HepG2 (cell line): ENCODE measurements around the gene CSNK1D. TPM values are rescaled to one million over a fixed set of nuclear protein-coding genes. Genes with fewer than 3 reads are reported as not detected.

Source experiments
- ATAC-seq: fragments of 200-7000 bp; cut with Tn5 transposase; 3 replicates; pipeline ENCODE4 v1.9.1; 2020; ENCODE audit warnings: mild to moderate bottlenecking, moderate library complexity
- BruUV-seq: library from RNA; stranded (reverse); fragments of 400-500 nt; replicated peaks from 2 replicates; lab custom pipeline; 2021; lab: Mats Ljungman, UMichigan
- CTCF ChIA-PET: fragments of 300-600 bp; formaldehyde crosslinking; extraction: SDS; loops from one replicate; lab custom pipeline; 2021; ENCODE audit warnings: low total read pairs, inconsistent platforms, low intra/inter-chr PET ratio; lab: Yijun Ruan, JAX
- POLR2A ChIA-PET: fragments of 350-600 bp; sonication (Branson Sonifier 250); formaldehyde crosslinking; loops from one replicate; lab custom pipeline; 2020; ENCODE audit warnings: antibody characterized with exemption, inconsistent platforms; lab: Yijun Ruan, JAX
- DNase-seq: peaks from one replicate; pipeline ENCODE4 v3.0.0-alpha.2; 2015; ENCODE audit warnings: low spot score
- FAIRE-seq: peaks from 3 replicates; lab custom pipeline; 2011; peaks lifted over from hg19 to GRCh38; lab: Jason Lieb, UNC
- H2AFZ ChIP-seq: one replicate; pipeline ENCODE4 v1.6.1; 2011; ENCODE audit warnings: low read length, inconsistent platforms
- H3K27ac ChIP-seq: fragments of 300-600 bp; 3 replicates; pipeline ENCODE4 v1.8.0; 2011; ENCODE audit warnings: mixed run types, mild to moderate bottlenecking, mixed read lengths, low read length, inconsistent platforms; ENCODE audit not compliant: insufficient read depth; ENCODE audit errors: extremely low read length
- H3K27me3 ChIP-seq, 2 experiments: fragments of 200-600 bp in 1 of 2; 2 replicates in 1 of 2; 3 replicates in 1 of 2; pipeline versions ENCODE4 v1.6.0 to v1.8.0; 2011; ENCODE audit warnings: low read length in 2 of 2, mild to moderate bottlenecking in 2 of 2, moderate library complexity in 2 of 2, inconsistent platforms in 1 of 2; ENCODE audit not compliant: insufficient read depth in 2 of 2, control insufficient read depth in 1 of 2
- H3K36me3 ChIP-seq, 2 experiments: fragments of 200-600 bp in 1 of 2; replicated peaks in 1 of 2; 2 replicates in 1 of 2; 3 replicates in 1 of 2; pipeline versions ENCODE4 v1.5.1 to v1.8.0; 2011; ENCODE audit warnings: low read length in 2 of 2, inconsistent platforms in 1 of 2; ENCODE audit not compliant: insufficient read depth in 2 of 2, control insufficient read depth in 1 of 2
- H3K4me1 ChIP-seq: 2 replicates; pipeline ENCODE4 v1.5.1; 2012; ENCODE audit warnings: low read length, inconsistent platforms; ENCODE audit not compliant: insufficient read depth
- H3K4me2 ChIP-seq: 2 replicates; pipeline ENCODE4 v1.6.0; 2011; ENCODE audit warnings: low read depth, low read length, inconsistent platforms
- H3K4me3 ChIP-seq, 3 experiments: fragments of 200-600 bp in 1 of 3; sonication (generic), shearing (Covaris generic) in 1 of 3; replicated peaks in 1 of 3; 2 replicates each; pipeline ENCODE4 v1.5.1; 2011 to 2016; ENCODE audit warnings: low read length in 3 of 3, inconsistent platforms in 2 of 3, low read depth in 2 of 3, mild to moderate bottlenecking in 2 of 3, control low read depth in 1 of 3, mixed read lengths in 1 of 3; ENCODE audit not compliant: insufficient read depth in 1 of 3
- H3K79me2 ChIP-seq: one replicate; pipeline ENCODE4 v1.6.1; 2011; ENCODE audit warnings: low read length, inconsistent platforms; ENCODE audit not compliant: insufficient read depth
- H3K9ac ChIP-seq: 2 replicates; pipeline ENCODE4 v1.6.0; 2011; ENCODE audit warnings: mild to moderate bottlenecking, low read depth, low read length, inconsistent platforms; ENCODE audit not compliant: insufficient read depth
- H3K9me3 ChIP-seq: 2 replicates; pipeline ENCODE4 v1.5.1; 2012; ENCODE audit warnings: mild to moderate bottlenecking, low read length
- H4K20me1 ChIP-seq: 2 replicates; pipeline ENCODE4 v1.6.0; 2011; ENCODE audit warnings: inconsistent platforms, mild to moderate bottlenecking, low read length, moderate library complexity; ENCODE audit not compliant: insufficient read depth
- AGO2 ChIP-seq: fragments of 200-400 bp; formaldehyde crosslinking; optimal IDR thresholded peaks from 2 replicates; pipeline ENCODE3; 2017; ENCODE audit warnings: mild to moderate bottlenecking, low read depth, low read length, moderate library complexity
- AKAP8 ChIP-seq: sonication (generic); formaldehyde crosslinking; IDR thresholded peaks from 2 replicates; pipeline ENCODE4 v1.5.1; 2020; ENCODE audit warnings: mild to moderate bottlenecking, missing genetic modification reagents
- ATF7-NPFF ChIP-seq: sonication (generic); formaldehyde crosslinking; IDR thresholded peaks from 2 replicates; pipeline ENCODE4 v1.8.1; 2023; ENCODE audit warnings: mild to moderate bottlenecking, low read depth, missing genetic modification reagents, moderate library complexity
- BORCS8-MEF2B ChIP-seq: sonication (generic); formaldehyde crosslinking; IDR thresholded peaks from 2 replicates; pipeline ENCODE4 v1.8.0; 2022; ENCODE audit warnings: mild to moderate bottlenecking, missing genetic modification reagents
- CENPX ChIP-seq: sonication (generic); formaldehyde crosslinking; IDR thresholded peaks from 2 replicates; pipeline ENCODE4 v1.9.0; 2021; ENCODE audit warnings: mild to moderate bottlenecking, missing genetic modification reagents, moderate library complexity
- HNRNPL ChIP-seq: fragments of 200-400 bp; formaldehyde crosslinking; IDR thresholded peaks from 2 replicates; pipeline ENCODE4 v1.6.1; 2017; ENCODE audit warnings: mild to moderate bottlenecking, low read depth, low read length
- KLF9 ChIP-seq: IDR thresholded peaks from 2 replicates; pipeline ENCODE4 v1.6.1; 2016; ENCODE audit warnings: low read depth
- MAFG ChIP-seq: sonication (generic); formaldehyde crosslinking; IDR thresholded peaks from 2 replicates; pipeline ENCODE4 v1.5.1; 2020; ENCODE audit warnings: mild to moderate bottlenecking, missing genetic modification reagents
- NFRKB ChIP-seq: fragments of 450-650 bp; IDR thresholded peaks from 2 replicates; pipeline ENCODE4 v1.6.1; 2017
- PAF1 ChIP-seq: IDR thresholded peaks from 2 replicates; pipeline ENCODE4 v1.6.1; 2016; ENCODE audit warnings: missing genetic modification reagents, missing compliant biosample characterization
- RXRA ChIP-seq: sonication (generic); formaldehyde crosslinking; IDR thresholded peaks from 2 replicates; pipeline ENCODE4 v1.5.1; 2020; ENCODE audit warnings: missing genetic modification reagents
- ZBTB33 ChIP-seq: sonication (generic); formaldehyde crosslinking; IDR thresholded peaks from 2 replicates; pipeline ENCODE4 v1.4.0; 2020; ENCODE audit warnings: missing genetic modification reagents
- ZNF235 ChIP-seq: sonication (generic); formaldehyde crosslinking; IDR thresholded peaks from 2 replicates; pipeline ENCODE4 v1.8.1; 2023; ENCODE audit warnings: mild to moderate bottlenecking, missing genetic modification reagents, borderline replicate concordance
- ZNF253 ChIP-seq: sonication (generic); formaldehyde crosslinking; IDR thresholded peaks from 2 replicates; pipeline ENCODE4 v1.8.0; 2022; ENCODE audit warnings: mild to moderate bottlenecking, missing genetic modification reagents, borderline replicate concordance
- ZNF33B ChIP-seq: sonication (generic); formaldehyde crosslinking; IDR thresholded peaks from 2 replicates; pipeline ENCODE4 v1.5.1; 2020; ENCODE audit warnings: mild to moderate bottlenecking, missing genetic modification reagents
- ZNF724P ChIP-seq: sonication (generic); formaldehyde crosslinking; IDR thresholded peaks from 2 replicates; pipeline ENCODE4 v1.8.0; 2022; ENCODE audit warnings: missing genetic modification reagents, borderline replicate concordance
- ZNF749 ChIP-seq: sonication (generic); formaldehyde crosslinking; IDR thresholded peaks from 2 replicates; pipeline ENCODE4 v1.8.0; 2022; ENCODE audit warnings: mild to moderate bottlenecking, missing genetic modification reagents, moderate library complexity, borderline replicate concordance
- WGBS: methylation state at CpG from one replicate; pipeline ENCODE4 v1.1.6; 2017; ENCODE audit warnings: low lambda C conversion rate; 5-methylcytosine and 5-hydroxymethylcytosine counted together
- in situ Hi-C: cut with HindIII; loops from 2 replicates; pipeline ENCODE4 v1.10.0; 2017; ENCODE audit warnings: low pct_unique_long_range_greater_than_20kb; ENCODE audit not compliant: extremely low pct_ligation_motif_present
- intact Hi-C: fragments of 100-400 bp; cut with micrococcal nuclease; formaldehyde crosslinking; loops from one replicate; pipeline ENCODE4 v1.10.0; 2022; ENCODE audit not compliant: unreplicated experiment
- polyA plus RNA-seq, 8 experiments: library from polyadenylated mRNA; depleted of rRNA in 3 of 8; stranded (reverse) in 7 of 8; unstranded in 1 of 8; fragments of >200 nt; fragmentation: Illumina TruSeq in 4 of 8; extraction: Trizol in 4 of 8; gene quantifications; 2 replicates each; pipeline versions ENCODE4 v1.2.1 to v1.2.3, GENCODE V29; 2011 to 2016; ENCODE audit warnings: low read depth in 4 of 8, missing spikeins in 1 of 8, mixed read lengths in 1 of 8; ENCODE audit not compliant: insufficient read depth in 1 of 8
- total RNA-seq, 5 experiments: library from RNA; depleted of rRNA; stranded (reverse); fragments of >200 nt; fragmentation: Illumina TruSeq; extraction: Trizol; gene quantifications; 2 replicates each; pipeline ENCODE4 v1.2.3, GENCODE V29; 2016; ENCODE audit warnings: low read depth in 1 of 5
- TF ChIP-seq, protein P1 (sequence below): sonication (generic); formaldehyde crosslinking; IDR thresholded peaks from 2 replicates; pipeline ENCODE4 v1.4.0; 2020; ENCODE audit warnings: missing genetic modification reagents, low read depth, mild to moderate bottlenecking, borderline replicate concordance
- TF ChIP-seq, protein P2 (sequence below): sonication (generic); formaldehyde crosslinking; conservative IDR thresholded peaks from 2 replicates; pipeline ENCODE4 v1.4.0; 2020; ENCODE audit warnings: missing genetic modification reagents

CSNK1D gene
- total and polyA plus RNA-seq, 2 of the 13 experiments (the other 11 are each of a cell fraction or from before 2014, with no cell fraction given), result 31.5 to 128 TPM

DNA sequence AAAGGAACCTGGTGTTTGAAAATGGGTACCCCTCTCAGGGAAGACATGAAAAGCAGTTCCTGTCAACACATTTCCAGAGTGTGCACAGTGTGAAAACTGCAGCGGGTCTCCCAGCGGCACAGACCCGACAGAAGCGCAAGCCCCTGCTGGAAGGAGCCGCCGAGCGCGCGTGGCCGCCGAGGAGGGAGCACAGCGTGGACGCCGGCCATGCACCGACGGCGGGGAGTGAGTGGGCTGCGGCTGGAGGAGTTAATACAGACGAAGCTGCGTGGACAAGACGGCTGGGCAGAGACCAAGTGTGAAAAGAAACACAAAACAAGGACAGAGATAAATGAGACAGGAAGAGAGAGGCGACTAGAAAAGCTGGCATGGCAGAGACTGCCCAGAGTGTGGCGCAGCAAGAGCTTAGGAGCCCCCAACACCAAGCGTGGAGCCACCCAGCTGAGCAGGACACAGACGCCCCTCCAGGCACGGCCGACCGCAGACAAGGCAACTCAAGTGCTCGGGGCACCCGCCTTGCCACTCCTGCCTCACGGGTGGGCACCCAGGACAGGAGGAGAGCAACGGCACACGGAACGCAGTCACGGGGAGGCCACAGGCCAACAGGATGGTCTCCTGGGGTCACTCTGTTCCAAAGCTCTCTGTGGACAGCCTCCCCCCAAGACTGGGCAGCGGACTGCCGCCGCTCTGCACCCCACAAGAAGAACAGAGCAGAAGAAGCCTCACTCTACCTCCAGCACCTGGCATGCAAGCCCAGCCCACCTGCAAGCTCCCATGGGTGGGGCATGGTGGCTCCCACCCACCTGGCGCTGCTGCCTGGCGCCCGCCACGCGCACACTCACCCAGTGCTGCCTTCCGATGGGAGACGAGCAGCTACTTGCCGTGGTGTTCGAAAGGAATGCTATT is 28.1 kb downstream of the CSNK1D start:
- no TSS peak for BruUV-seq
- Histone ChIP-seq H3K9ac (no peak overlapping the region), H3K27ac (no peak overlapping the region), H3K36me3 (peaks cover 51 to 71% of the 10 kb centered on the region in 2 experiments), H3K79me2 (no peaks in the 10 kb centered on the region), H3K27me3 (no peaks in the 10 kb centered on the region), H3K4me1 (peaks cover 40% of the 10 kb centered on the region), H3K9me3 (no peaks in the 10 kb centered on the region), H2AFZ (no peak overlapping the region), H4K20me1 (peaks cover 63% of the 10 kb centered on the region; the same call in 1 of the 2 replicates), H3K4me3 (no peak overlapping the region), H3K4me2 (no peak overlapping the region)
- no peak for FAIRE-seq
- in situ Hi-C loops, result no loop called here
- no peak for DNase-seq
- POLR2A ChIA-PET, result interaction anchor here (1.1 to 7.2 kb wide), 4 partner anchors 9 to 55 kb away, joined by 3 to 89 read pairs (median 4); no protein-coding TSS in a partner anchor
- intact Hi-C loops, result no loop called here
- CTCF ChIA-PET, result interaction anchor here (1.9 kb wide), 1 partner anchor 76 kb away, joined by 13 read pairs; no protein-coding TSS in a partner anchor
- 98% methylated on average over 37 of the region's 47 CpGs for WGBS
- no peak for ATAC-seq
- no peak for TF ChIP-seq ZNF253
- TF ChIP-seq ZNF724P, result 0 out of 2 replicates have a peak, but pooled peaks have one; percentile 27
- no peak for TF ChIP-seq ZNF235
- peak; percentile 64; the same call in 1 of the 2 replicates for TF ChIP-seq HNRNPL
- TF ChIP-seq PAF1 (CRISPR knock-in tag), result 0 out of 2 replicates have a peak, but pooled peaks have one; percentile 28
- TF ChIP-seq MAFG (CRISPR knock-in tag), result no peak
- TF ChIP-seq BORCS8-MEF2B, result peak; percentile 36; the same call in 1 of the 2 replicates
- TF ChIP-seq ZBTB33 (CRISPR knock-in tag), result peak; percentile 78; the same call in 1 of the 2 replicates
- no peak for TF ChIP-seq AKAP8 (CRISPR knock-in tag)
- peak; percentile 37; the same call in 1 of the 2 replicates for TF ChIP-seq ATF7-NPFF
- no peak for TF ChIP-seq KLF9
- no peak for TF ChIP-seq CENPX (CRISPR knock-in tag)
- TF ChIP-seq RXRA (CRISPR knock-in tag), result no peak
- no peak for TF ChIP-seq ZNF33B (CRISPR knock-in tag)
- TF ChIP-seq, protein P1, sequence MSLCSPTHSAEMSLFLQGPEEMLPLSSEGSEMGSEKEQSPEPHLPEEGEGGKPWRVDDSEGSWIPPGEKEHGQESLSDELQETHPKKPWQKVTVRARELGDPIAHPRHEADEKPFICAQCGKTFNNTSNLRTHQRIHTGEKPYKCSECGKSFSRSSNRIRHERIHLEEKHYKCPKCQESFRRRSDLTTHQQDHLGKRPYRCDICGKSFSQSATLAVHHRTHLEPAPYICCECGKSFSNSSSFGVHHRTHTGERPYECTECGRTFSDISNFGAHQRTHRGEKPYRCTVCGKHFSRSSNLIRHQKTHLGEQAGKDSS (CRISPR knock-in tag), result no peak
- TF ChIP-seq, protein P2, sequence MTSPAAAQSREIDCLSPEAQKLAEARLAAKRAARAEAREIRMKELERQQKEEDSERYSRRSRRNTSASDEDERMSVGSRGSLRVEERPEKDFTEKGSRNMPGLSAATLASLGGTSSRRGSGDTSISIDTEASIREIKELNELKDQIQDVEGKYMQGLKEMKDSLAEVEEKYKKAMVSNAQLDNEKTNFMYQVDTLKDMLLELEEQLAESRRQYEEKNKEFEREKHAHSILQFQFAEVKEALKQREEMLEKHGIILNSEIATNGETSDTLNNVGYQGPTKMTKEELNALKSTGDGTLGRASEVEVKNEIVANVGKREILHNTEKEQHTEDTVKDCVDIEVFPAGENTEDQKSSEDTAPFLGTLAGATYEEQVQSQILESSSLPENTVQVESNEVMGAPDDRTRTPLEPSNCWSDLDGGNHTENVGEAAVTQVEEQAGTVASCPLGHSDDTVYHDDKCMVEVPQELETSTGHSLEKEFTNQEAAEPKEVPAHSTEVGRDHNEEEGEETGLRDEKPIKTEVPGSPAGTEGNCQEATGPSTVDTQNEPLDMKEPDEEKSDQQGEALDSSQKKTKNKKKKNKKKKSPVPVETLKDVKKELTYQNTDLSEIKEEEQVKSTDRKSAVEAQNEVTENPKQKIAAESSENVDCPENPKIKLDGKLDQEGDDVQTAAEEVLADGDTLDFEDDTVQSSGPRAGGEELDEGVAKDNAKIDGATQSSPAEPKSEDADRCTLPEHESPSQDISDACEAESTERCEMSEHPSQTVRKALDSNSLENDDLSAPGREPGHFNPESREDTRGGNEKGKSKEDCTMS (CRISPR knock-in tag), result no peak
- TF ChIP-seq AGO2, result peak; percentile 87
- no peak for TF ChIP-seq NFRKB
- no peak for TF ChIP-seq ZNF749
